Urothelium cell line (cell line): ENCODE measurements around the gene ISYNA1.
A peak's percentile ranks its signal among the peaks of the same experiment; 100 is the strongest.

Experiments used
- DNase-seq: peaks from one replicate; pipeline ENCODE4 v3.0.0; 2011; ENCODE audit warnings: low spot score, mixed read lengths
- FAIRE-seq: peaks from 2 replicates; lab custom pipeline; 2011; peaks lifted over from hg19 to GRCh38; lab: Jason Lieb, UNC

Gene ISYNA1

GRCh38 chr19:18397242-18398202 is 40.4 kb downstream of the ISYNA1 start, which contains the start of gene LRRC25:
TSS of gene LRRC25 (minus strand) at chr19:18397622. CDS start at chr19:18396963, 659 bp downstream.
- FAIRE-seq (no peak), DNase-seq (no peak)

GRCh38 chr19:18396471-18397241 is 41.3 kb downstream of the ISYNA1 start:
- FAIRE-seq: no peak
- DNase-seq: no peak

- FAIRE-seq (no peak), DNase-seq (no peak)
Measured at GRCh38 chr19:18393836-18394235, 44.1 kb downstream of the ISYNA1 start.

- DNase-seq (no peak), FAIRE-seq (no peak)
Measured at GRCh38 chr19:18392926-18393325, 45.0 kb downstream of the ISYNA1 start.

GRCh38 chr19:18392417-18392816 is 45.5 kb downstream of the ISYNA1 start:
- no peak for DNase-seq
- FAIRE-seq: no peak

GRCh38 chr19:18391509-18392075 is 46.3 kb downstream of the ISYNA1 start:
- FAIRE-seq (no peak), DNase-seq (no peak)

GRCh38 chr19:18390065-18390907 is 47.6 kb downstream of the ISYNA1 start:
- FAIRE-seq: no peak

GRCh38 chr19:18389726-18390064 is 48.2 kb downstream of the ISYNA1 start:
- DNase-seq: no peak
- FAIRE-seq: no peak

More at GRCh38 chr19:18390065-18390907, 47.6 kb downstream of the ISYNA1 start:
- no peak for DNase-seq

GRCh38 chr19:18388960-18389725 is 48.8 kb downstream of the ISYNA1 start:
- FAIRE-seq (no peak), DNase-seq (no peak)

- FAIRE-seq (peak; percentile 42), DNase-seq (peak; percentile 78)
Measured at GRCh38 chr19:18388100-18388959, 49.6 kb downstream of the ISYNA1 start.

- no peak for FAIRE-seq
Measured at GRCh38 chr19:18386543-18387271, 51.2 kb downstream of the ISYNA1 start.

GRCh38 chr19:18385675-18386542 is 52.0 kb downstream of the ISYNA1 start, which contains the start of gene GDF15:
TSS of gene GDF15 (plus strand) at chr19:18386158. CDS start at chr19:18386190, 32 bp downstream.
- FAIRE-seq (no peak), DNase-seq (peak; percentile 63)

More at GRCh38 chr19:18386543-18387271, 51.2 kb downstream of the ISYNA1 start:
- DNase-seq: no peak

GRCh38 chr19:18385359-18385674 is 52.6 kb downstream of the ISYNA1 start:
- FAIRE-seq (no peak), DNase-seq (no peak)

GRCh38 chr19:18384775-18385174 is 53.2 kb downstream of the ISYNA1 start:
- DNase-seq (no peak), FAIRE-seq (no peak)
